ENCODE results near the gene HS2ST1. TPM values are rescaled to one million over a fixed set of nuclear protein-coding genes. Genes with fewer than 3 reads are reported as not detected.

HS2ST1 gene
- total RNA-seq, 3 donors from 2014 or later (not counting 1 experiment from before 2014, with no cell fraction given), result 12.5 to 18.4 (median 14.3) TPM

DNA sequence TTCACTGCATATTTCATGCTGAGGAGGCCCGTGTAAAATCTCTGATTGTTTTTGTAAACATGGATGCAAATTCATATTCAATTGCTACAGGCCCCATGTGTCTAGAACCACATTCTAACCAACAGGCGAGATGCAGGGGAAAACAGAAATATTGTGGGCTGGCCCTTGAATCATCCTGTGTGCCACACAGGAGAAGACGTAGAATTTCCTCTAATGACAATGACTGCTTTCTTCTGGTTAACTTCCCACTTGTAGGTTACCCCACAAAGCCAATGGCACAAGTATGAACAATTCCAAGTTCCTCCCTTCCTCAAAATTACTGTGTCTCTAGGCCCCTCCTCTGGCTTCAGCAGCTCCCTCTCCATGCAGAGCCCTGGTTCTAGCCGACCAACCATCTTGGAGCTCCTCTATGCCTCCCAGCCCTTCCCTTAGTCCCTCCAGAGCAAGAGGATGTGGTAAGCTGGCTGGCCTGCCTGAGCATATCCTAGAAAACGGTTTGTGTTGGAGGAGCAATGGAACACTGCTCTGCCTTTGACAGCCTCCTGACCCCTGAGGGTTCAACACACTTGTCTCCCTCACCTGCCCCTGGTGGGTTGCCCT, 205.2 kb downstream of the HS2ST1 start:
- DNase-seq, result no peak
- H3K36me3 ChIP-seq (ENCODE audit: control insufficient read depth, insufficient read depth, low read length), result no peaks in the 10 kb centered on the region
- H3K4me3 Mint-ChIP-seq, result no peak overlapping the region
- TF ChIP-seq, protein P1, sequence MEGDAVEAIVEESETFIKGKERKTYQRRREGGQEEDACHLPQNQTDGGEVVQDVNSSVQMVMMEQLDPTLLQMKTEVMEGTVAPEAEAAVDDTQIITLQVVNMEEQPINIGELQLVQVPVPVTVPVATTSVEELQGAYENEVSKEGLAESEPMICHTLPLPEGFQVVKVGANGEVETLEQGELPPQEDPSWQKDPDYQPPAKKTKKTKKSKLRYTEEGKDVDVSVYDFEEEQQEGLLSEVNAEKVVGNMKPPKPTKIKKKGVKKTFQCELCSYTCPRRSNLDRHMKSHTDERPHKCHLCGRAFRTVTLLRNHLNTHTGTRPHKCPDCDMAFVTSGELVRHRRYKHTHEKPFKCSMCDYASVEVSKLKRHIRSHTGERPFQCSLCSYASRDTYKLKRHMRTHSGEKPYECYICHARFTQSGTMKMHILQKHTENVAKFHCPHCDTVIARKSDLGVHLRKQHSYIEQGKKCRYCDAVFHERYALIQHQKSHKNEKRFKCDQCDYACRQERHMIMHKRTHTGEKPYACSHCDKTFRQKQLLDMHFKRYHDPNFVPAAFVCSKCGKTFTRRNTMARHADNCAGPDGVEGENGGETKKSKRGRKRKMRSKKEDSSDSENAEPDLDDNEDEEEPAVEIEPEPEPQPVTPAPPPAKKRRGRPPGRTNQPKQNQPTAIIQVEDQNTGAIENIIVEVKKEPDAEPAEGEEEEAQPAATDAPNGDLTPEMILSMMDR (IDR thresholded peaks at IDR 0.05), result no peak
- no peak for ATAC-seq
- no peaks in the 10 kb centered on the region for H3K9me3 Mint-ChIP-seq
- H3K27me3 ChIP-seq (ENCODE audit: control insufficient read depth, insufficient read depth, low read length), result no peaks in the 10 kb centered on the region
- no peaks in the 10 kb centered on the region for H3K36me3 Mint-ChIP-seq
- no peak overlapping the region for H3K27ac ChIP-seq (ENCODE audit: low read length)
- intact Hi-C loops (cut with micrococcal nuclease), result no loop called here
- H3K9me3 ChIP-seq (ENCODE audit: control insufficient read depth, insufficient read depth, low read length), result no peaks in the 10 kb centered on the region
- no peaks in the 10 kb centered on the region for H3K27me3 Mint-ChIP-seq (ENCODE audit: low read depth in 2 of 2)
- H3K27ac Mint-ChIP-seq, result no peak overlapping the region
- no peak overlapping the region for H3K4me3 ChIP-seq (ENCODE audit: low read length)
- 88% methylated on average over 5 of the region's 5 CpGs for WGBS (ENCODE audit: insufficient coverage)
- H3K4me1 Mint-ChIP-seq, result no peaks in the 10 kb centered on the region
- no peaks in the 10 kb centered on the region for H3K4me1 ChIP-seq (ENCODE audit: control insufficient read depth, insufficient read depth, low read length)

GRCh38 chr1:87120779-87121178, 206.3 kb downstream of the HS2ST1 start:
- TF ChIP-seq, protein P1 (IDR thresholded peaks at IDR 0.05), result no peak
- no peak for DNase-seq
- no peaks in the 10 kb centered on the region for H3K36me3 ChIP-seq (ENCODE audit: control insufficient read depth, insufficient read depth, low read length)
- intact Hi-C loops (cut with micrococcal nuclease), result no loop called here
- no peaks in the 10 kb centered on the region for H3K4me1 Mint-ChIP-seq
- H3K4me3 ChIP-seq (ENCODE audit: low read length), result no peak overlapping the region
- H3K27me3 Mint-ChIP-seq (ENCODE audit: low read depth in 2 of 2), result no peaks in the 10 kb centered on the region
- no peaks in the 10 kb centered on the region for H3K4me1 ChIP-seq (ENCODE audit: control insufficient read depth, insufficient read depth, low read length)
- no peak overlapping the region for H3K27ac ChIP-seq (ENCODE audit: low read length)
- no peaks in the 10 kb centered on the region for H3K9me3 Mint-ChIP-seq
- 91% methylated on average over 2 of the region's 2 CpGs for WGBS (ENCODE audit: insufficient coverage)
- H3K9me3 ChIP-seq (ENCODE audit: control insufficient read depth, insufficient read depth, low read length), result no peaks in the 10 kb centered on the region
- ATAC-seq, result no peak
- H3K27ac Mint-ChIP-seq, result no peak overlapping the region
- no peaks in the 10 kb centered on the region for H3K36me3 Mint-ChIP-seq
- H3K27me3 ChIP-seq (ENCODE audit: control insufficient read depth, insufficient read depth, low read length), result no peaks in the 10 kb centered on the region
- no peak overlapping the region for H3K4me3 Mint-ChIP-seq

DNA sequence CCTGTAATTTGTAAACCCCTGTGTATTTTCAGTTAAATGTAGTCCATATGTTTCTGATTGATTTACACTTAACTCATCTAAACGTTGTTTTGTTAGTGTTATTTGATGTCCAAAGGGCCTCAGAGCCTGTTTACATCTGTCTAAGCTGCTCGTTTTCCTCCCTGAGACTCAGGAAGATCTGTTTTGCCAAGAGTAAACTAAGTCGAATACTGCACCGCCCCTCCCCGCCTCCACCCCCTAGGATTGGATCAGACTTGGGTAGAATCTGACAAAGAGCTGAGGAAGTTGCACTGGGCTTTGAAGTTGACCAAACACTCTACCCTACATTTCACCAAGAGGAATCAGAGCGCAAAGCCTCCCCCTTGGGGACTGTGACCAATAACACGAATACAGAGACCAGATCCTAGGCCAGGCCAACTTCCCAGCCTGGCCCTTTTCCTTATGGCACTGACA, 207.3 kb downstream of the HS2ST1 start:
- H3K9me3 Mint-ChIP-seq, result no peaks in the 10 kb centered on the region
- WGBS (ENCODE audit: insufficient coverage), result 88% methylated on average over 7 of the region's 7 CpGs
- H3K27me3 Mint-ChIP-seq (ENCODE audit: low read depth in 2 of 2), result no peaks in the 10 kb centered on the region
- no peak overlapping the region for H3K4me3 ChIP-seq (ENCODE audit: low read length)
- H3K4me3 Mint-ChIP-seq, result no peak overlapping the region
- no peaks in the 10 kb centered on the region for H3K4me1 Mint-ChIP-seq
- no peaks in the 10 kb centered on the region for H3K36me3 ChIP-seq (ENCODE audit: control insufficient read depth, insufficient read depth, low read length)
- H3K27ac Mint-ChIP-seq, result no peak overlapping the region
- intact Hi-C loops (cut with micrococcal nuclease), result no loop called here
- no peak overlapping the region for H3K27ac ChIP-seq (ENCODE audit: low read length)
- no peaks in the 10 kb centered on the region for H3K4me1 ChIP-seq (ENCODE audit: control insufficient read depth, insufficient read depth, low read length)
- DNase-seq (no peak), ATAC-seq (no peak)
- no peaks in the 10 kb centered on the region for H3K27me3 ChIP-seq (ENCODE audit: control insufficient read depth, insufficient read depth, low read length)
- no peaks in the 10 kb centered on the region for H3K36me3 Mint-ChIP-seq
- H3K9me3 ChIP-seq (ENCODE audit: control insufficient read depth, insufficient read depth, low read length), result no peaks in the 10 kb centered on the region
- TF ChIP-seq, protein P1 (IDR thresholded peaks at IDR 0.05), result no peak

GRCh38 chr1:87122243-87122642, 207.8 kb downstream of the HS2ST1 start:
- TF ChIP-seq, protein P1 (IDR thresholded peaks at IDR 0.05), result no peak
- no peak for DNase-seq
- intact Hi-C loops (cut with micrococcal nuclease), result no loop called here

More at GRCh38 chr1:87122243-87122642, 207.8 kb downstream of the HS2ST1 start:
- Histone ChIP-seq H3K27me3 (ENCODE audit: control insufficient read depth, insufficient read depth, low read length) (no peaks in the 10 kb centered on the region), H3K36me3 (ENCODE audit: control insufficient read depth, insufficient read depth, low read length) (no peaks in the 10 kb centered on the region), H3K9me3 (ENCODE audit: control insufficient read depth, insufficient read depth, low read length) (no peaks in the 10 kb centered on the region), H3K27ac (ENCODE audit: low read length) (no peak overlapping the region), H3K4me3 (ENCODE audit: low read length) (no peak overlapping the region), H3K4me1 (ENCODE audit: control insufficient read depth, insufficient read depth, low read length) (no peaks in the 10 kb centered on the region)
- no peaks in the 10 kb centered on the region for H3K9me3 Mint-ChIP-seq
- 100% methylated on average over 1 of the region's 1 CpG for WGBS (ENCODE audit: insufficient coverage)
- no peaks in the 10 kb centered on the region for H3K36me3 Mint-ChIP-seq
- H3K4me3 Mint-ChIP-seq, result no peak overlapping the region
- H3K27ac Mint-ChIP-seq, result no peak overlapping the region
- no peaks in the 10 kb centered on the region for H3K4me1 Mint-ChIP-seq
- no peaks in the 10 kb centered on the region for H3K27me3 Mint-ChIP-seq (ENCODE audit: low read depth in 2 of 2)
- ATAC-seq, result no peak
